ENCODE results near the gene SGK2. TPM values are rescaled to one million over a fixed set of nuclear protein-coding genes. Genes with fewer than 3 reads are reported as not detected.

Gene SGK2
- total and polyA plus RNA-seq, 9 of the 15 experiments (the other 6 are each of a cell fraction or from before 2014, with no cell fraction given), result 0.07 to 0.31 (median 0.15) TPM; not detected in 2

GRCh38 chr20:43535370-43536004, 23.3 kb upstream of the SGK2 start (continued):
- TF ChIP-seq TSHZ1 (CRISPR knock-in tag; IDR thresholded peaks at IDR 0.05), result no peak
- no peak for TF ChIP-seq ZNF57 (CRISPR knock-in tag; IDR thresholded peaks at IDR 0.05)
- no peak for TF ChIP-seq CHD4 (IDR thresholded peaks at IDR 0.05; ENCODE audit: insufficient read depth, insufficient replicate concordance, low read depth, low read length, poor library complexity, severe bottlenecking)
- TF ChIP-seq, protein P1, sequence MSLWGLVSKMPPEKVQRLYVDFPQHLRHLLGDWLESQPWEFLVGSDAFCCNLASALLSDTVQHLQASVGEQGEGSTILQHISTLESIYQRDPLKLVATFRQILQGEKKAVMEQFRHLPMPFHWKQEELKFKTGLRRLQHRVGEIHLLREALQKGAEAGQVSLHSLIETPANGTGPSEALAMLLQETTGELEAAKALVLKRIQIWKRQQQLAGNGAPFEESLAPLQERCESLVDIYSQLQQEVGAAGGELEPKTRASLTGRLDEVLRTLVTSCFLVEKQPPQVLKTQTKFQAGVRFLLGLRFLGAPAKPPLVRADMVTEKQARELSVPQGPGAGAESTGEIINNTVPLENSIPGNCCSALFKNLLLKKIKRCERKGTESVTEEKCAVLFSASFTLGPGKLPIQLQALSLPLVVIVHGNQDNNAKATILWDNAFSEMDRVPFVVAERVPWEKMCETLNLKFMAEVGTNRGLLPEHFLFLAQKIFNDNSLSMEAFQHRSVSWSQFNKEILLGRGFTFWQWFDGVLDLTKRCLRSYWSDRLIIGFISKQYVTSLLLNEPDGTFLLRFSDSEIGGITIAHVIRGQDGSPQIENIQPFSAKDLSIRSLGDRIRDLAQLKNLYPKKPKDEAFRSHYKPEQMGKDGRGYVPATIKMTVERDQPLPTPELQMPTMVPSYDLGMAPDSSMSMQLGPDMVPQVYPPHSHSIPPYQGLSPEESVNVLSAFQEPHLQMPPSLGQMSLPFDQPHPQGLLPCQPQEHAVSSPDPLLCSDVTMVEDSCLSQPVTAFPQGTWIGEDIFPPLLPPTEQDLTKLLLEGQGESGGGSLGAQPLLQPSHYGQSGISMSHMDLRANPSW (CRISPR knock-in tag; IDR thresholded peaks at IDR 0.05), result no peak
- TF ChIP-seq, protein P2, sequence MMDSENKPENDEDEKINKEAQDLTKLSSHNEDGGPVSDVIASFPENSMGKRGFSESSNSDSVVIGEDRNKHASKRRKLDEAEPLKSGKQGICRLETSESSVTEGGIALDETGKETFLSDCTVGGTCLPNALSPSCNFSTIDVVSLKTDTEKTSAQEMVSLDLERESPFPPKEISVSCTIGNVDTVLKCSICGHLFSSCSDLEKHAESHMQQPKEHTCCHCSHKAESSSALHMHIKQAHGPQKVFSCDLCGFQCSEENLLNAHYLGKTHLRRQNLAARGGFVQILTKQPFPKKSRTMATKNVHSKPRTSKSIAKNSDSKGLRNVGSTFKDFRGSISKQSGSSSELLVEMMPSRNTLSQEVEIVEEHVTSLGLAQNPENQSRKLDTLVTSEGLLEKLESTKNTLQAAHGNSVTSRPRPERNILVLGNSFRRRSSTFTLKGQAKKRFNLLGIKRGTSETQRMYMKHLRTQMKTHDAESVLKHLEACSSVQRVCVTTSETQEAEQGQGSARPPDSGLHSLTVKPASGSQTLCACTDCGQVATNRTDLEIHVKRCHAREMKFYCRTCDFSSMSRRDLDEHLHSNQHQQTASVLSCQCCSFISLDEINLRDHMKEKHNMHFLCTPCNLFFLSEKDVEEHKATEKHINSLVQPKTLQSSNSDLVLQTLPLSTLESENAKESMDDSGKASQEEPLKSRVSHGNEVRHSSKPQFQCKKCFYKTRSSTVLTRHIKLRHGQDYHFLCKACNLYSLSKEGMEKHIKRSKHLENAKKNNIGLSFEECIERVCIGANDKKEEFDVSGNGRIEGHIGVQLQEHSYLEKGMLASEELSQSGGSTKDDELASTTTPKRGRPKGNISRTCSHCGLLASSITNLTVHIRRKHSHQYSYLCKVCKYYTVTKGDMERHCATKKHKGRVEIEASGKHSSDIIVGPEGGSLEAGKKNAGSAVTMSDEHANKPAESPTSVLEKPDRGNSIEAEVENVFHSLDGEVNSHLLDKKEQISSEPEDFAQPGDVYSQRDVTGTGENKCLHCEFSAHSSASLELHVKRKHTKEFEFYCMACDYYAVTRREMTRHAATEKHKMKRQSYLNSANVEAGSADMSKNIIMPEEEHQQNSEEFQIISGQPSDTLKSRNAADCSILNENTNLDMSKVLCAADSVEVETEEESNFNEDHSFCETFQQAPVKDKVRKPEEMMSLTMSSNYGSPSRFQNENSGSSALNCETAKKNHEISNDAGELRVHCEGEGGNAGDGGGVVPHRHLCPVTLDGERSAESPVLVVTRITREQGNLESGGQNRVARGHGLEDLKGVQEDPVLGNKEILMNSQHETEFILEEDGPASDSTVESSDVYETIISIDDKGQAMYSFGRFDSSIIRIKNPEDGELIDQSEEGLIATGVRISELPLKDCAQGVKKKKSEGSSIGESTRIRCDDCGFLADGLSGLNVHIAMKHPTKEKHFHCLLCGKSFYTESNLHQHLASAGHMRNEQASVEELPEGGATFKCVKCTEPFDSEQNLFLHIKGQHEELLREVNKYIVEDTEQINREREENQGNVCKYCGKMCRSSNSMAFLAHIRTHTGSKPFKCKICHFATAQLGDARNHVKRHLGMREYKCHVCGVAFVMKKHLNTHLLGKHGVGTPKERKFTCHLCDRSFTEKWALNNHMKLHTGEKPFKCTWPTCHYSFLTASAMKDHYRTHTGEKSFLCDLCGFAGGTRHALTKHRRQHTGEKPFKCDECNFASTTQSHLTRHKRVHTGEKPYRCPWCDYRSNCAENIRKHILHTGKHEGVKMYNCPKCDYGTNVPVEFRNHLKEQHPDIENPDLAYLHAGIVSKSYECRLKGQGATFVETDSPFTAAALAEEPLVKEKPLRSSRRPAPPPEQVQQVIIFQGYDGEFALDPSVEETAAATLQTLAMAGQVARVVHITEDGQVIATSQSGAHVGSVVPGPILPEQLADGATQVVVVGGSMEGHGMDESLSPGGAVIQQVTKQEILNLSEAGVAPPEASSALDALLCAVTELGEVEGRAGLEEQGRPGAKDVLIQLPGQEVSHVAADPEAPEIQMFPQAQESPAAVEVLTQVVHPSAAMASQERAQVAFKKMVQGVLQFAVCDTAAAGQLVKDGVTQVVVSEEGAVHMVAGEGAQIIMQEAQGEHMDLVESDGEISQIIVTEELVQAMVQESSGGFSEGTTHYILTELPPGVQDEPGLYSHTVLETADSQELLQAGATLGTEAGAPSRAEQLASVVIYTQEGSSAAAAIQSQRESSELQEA (IDR thresholded peaks at IDR 0.05; ENCODE audit: low read depth), result no peak

Data from K562 (cell line).